Measurements from ENCODE around the gene PRICKLE1.

DNA sequence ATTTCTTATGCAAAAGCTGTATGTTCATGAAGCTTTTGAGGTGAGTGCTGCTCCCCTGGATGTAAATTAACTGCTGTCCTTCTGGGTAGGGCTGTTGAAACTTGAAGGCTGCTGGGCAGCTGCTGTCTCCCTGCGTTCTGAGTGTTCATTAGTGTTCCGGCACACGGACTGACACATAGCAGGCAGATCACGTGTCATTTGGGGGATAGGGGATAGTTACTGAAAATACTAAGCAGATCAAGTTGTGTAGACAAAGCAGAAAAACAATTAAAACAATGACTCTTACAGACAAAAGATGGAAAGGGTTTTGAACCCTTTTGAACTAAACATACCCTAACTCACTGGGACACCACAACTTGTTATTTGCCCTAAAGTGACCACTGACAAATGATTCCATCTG, 82.5 kb downstream of the PRICKLE1 start:
- TF ChIP-seq, protein P1, sequence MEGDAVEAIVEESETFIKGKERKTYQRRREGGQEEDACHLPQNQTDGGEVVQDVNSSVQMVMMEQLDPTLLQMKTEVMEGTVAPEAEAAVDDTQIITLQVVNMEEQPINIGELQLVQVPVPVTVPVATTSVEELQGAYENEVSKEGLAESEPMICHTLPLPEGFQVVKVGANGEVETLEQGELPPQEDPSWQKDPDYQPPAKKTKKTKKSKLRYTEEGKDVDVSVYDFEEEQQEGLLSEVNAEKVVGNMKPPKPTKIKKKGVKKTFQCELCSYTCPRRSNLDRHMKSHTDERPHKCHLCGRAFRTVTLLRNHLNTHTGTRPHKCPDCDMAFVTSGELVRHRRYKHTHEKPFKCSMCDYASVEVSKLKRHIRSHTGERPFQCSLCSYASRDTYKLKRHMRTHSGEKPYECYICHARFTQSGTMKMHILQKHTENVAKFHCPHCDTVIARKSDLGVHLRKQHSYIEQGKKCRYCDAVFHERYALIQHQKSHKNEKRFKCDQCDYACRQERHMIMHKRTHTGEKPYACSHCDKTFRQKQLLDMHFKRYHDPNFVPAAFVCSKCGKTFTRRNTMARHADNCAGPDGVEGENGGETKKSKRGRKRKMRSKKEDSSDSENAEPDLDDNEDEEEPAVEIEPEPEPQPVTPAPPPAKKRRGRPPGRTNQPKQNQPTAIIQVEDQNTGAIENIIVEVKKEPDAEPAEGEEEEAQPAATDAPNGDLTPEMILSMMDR (IDR thresholded peaks at IDR 0.05) = no peak
- no peak for TF ChIP-seq POLR2A (IDR thresholded peaks at IDR 0.05)

Data from body of pancreas (tissue), 4 donors.